H1 (cell line): ENCODE results near the gene OR8H2. TPM values are rescaled to one million over a fixed set of nuclear protein-coding genes. Genes with fewer than 3 reads are reported as not detected.

Experiments used
- CTCF ChIA-PET: fragments of 300-600 bp; sonication (Branson Sonifier 250); formaldehyde crosslinking; loops from one replicate; lab custom pipeline; 2021; ENCODE audit not compliant: partially characterized antibody; lab: Charles Lee
- POLR2A ChIA-PET: fragments of 300-600 bp; sonication (Branson Sonifier 250); formaldehyde crosslinking; loops from one replicate; lab custom pipeline; 2021; ENCODE audit warnings: inconsistent platforms; ENCODE audit not compliant: partially characterized antibody; lab: Charles Lee
- DNase-seq, 2 experiments: peaks; one replicate each; pipeline versions ENCODE4 v3.0.0 to v3.0.0-alpha.2; 2010 to 2022; ENCODE audit warnings: low spot score in 2 of 2, low read depth in 1 of 2, mixed read lengths in 1 of 2
- FAIRE-seq: peaks from 2 replicates; lab custom pipeline; 2011; peaks lifted over from hg19 to GRCh38; lab: Jason Lieb, UNC
- H2AFZ ChIP-seq: 2 replicates; pipeline ENCODE4 v1.8.1; 2012; ENCODE audit warnings: low read length, inconsistent platforms
- H2AK5ac ChIP-seq: 2 replicates; pipeline ENCODE4 v1.6.1; 2013; ENCODE audit warnings: low read depth, low read length
- H2BK120ac ChIP-seq: replicated peaks from 2 replicates; pipeline ENCODE3; 2013; ENCODE audit warnings: low read depth, low read length, inconsistent platforms
- H2BK12ac ChIP-seq: 2 replicates; pipeline ENCODE4 v1.6.1; 2013; ENCODE audit warnings: low read depth, low read length
- H2BK15ac ChIP-seq: 2 replicates; pipeline ENCODE4 v1.6.1; 2013; ENCODE audit warnings: low read length
- H2BK20ac ChIP-seq: 2 replicates; pipeline ENCODE4 v1.6.1; 2013; ENCODE audit warnings: low read length
- H2BK5ac ChIP-seq: 2 replicates; pipeline ENCODE4 v1.6.1; 2013; ENCODE audit warnings: low read depth, low read length
- H3K14ac ChIP-seq: 2 replicates; pipeline ENCODE4 v1.6.1; 2013; ENCODE audit warnings: inconsistent platforms; ENCODE audit not compliant: insufficient read length
- H3K18ac ChIP-seq: 2 replicates; pipeline ENCODE4 v1.6.1; 2013; ENCODE audit warnings: low read length; ENCODE audit errors: extremely low read depth
- H3K23ac ChIP-seq: 2 replicates; pipeline ENCODE4 v1.6.1; 2013; ENCODE audit warnings: inconsistent platforms; ENCODE audit not compliant: insufficient read length
- H3K23me2 ChIP-seq: 2 replicates; pipeline ENCODE4 v1.6.1; 2013; ENCODE audit warnings: low read depth, low read length
- H3K27ac ChIP-seq: 2 replicates; pipeline ENCODE4 v1.6.1; 2011; ENCODE audit warnings: low read depth, low read length, inconsistent platforms
- H3K27me3 ChIP-seq, 4 experiments: replicated peaks in 1 of 4; 1 replicate in 1 of 4; 2 replicates in 3 of 4; pipeline versions ENCODE4 v1.6.1 to v1.8.1; 2011 to 2013; ENCODE audit warnings: low read length in 3 of 4, mild to moderate bottlenecking in 3 of 4, inconsistent platforms in 2 of 4, mixed read lengths in 2 of 4, moderate library complexity in 1 of 4; ENCODE audit not compliant: control insufficient read depth in 3 of 4, insufficient read depth in 3 of 4; ENCODE audit errors: extremely low read depth in 1 of 4
- H3K36me3 ChIP-seq, 4 experiments: 2 replicates each; pipeline versions ENCODE4 v1.6.1 to v1.8.1; 2011 to 2013; ENCODE audit warnings: mild to moderate bottlenecking in 4 of 4, low read length in 3 of 4, moderate library complexity in 2 of 4, control low read depth in 1 of 4, inconsistent platforms in 1 of 4; ENCODE audit not compliant: insufficient read depth in 4 of 4, control insufficient read depth in 2 of 4
- H3K4ac ChIP-seq: replicated peaks from 2 replicates; pipeline ENCODE3; 2013; ENCODE audit warnings: low read length, low read depth, mixed read lengths, inconsistent platforms; ENCODE audit not compliant: insufficient read length
- H3K4me1 ChIP-seq, 4 experiments: replicated peaks in 1 of 4; 1 replicate in 1 of 4; 2 replicates in 3 of 4; pipeline versions ENCODE4 v1.6.1 to v1.8.1; 2011 to 2013; ENCODE audit warnings: low read length in 3 of 4, inconsistent platforms in 2 of 4, mixed read lengths in 1 of 4; ENCODE audit not compliant: insufficient read depth in 4 of 4, control insufficient read depth in 3 of 4
- H3K4me2 ChIP-seq, 2 experiments: 2 replicates each; pipeline versions ENCODE4 v1.6.1 to v1.8.1; 2011 to 2013; ENCODE audit warnings: low read depth in 2 of 2, low read length in 2 of 2, control low read depth in 1 of 2, inconsistent platforms in 1 of 2, mild to moderate bottlenecking in 1 of 2; ENCODE audit not compliant: insufficient read depth in 1 of 2
- H3K4me3 ChIP-seq, 4 experiments: fragments of 200-600, 300-600 bp in 1 of 4; sonication (generic), shearing (Covaris generic), sonication (Bioruptor Twin) in 1 of 4; 2 replicates each; pipeline versions ENCODE4 v1.5.1 to v1.8.1; 2011 to 2016; ENCODE audit warnings: low read length in 4 of 4, low read depth in 3 of 4, control low read depth in 2 of 4, inconsistent platforms in 2 of 4, mild to moderate bottlenecking in 2 of 4, mixed read lengths in 1 of 4, moderate library complexity in 1 of 4; ENCODE audit not compliant: insufficient read depth in 2 of 4; ENCODE audit errors: extremely low read depth in 1 of 4
- H3K56ac ChIP-seq: replicated peaks from 2 replicates; pipeline ENCODE3; 2013; ENCODE audit warnings: low read depth, mild to moderate bottlenecking, mixed read lengths, low read length, inconsistent platforms; ENCODE audit not compliant: insufficient read length
- H3K79me1 ChIP-seq: 2 replicates; pipeline ENCODE4 v1.6.1; 2013; ENCODE audit warnings: low read depth, low read length, control low read depth
- H3K79me2 ChIP-seq, 2 experiments: 2 replicates each; pipeline versions ENCODE4 v1.6.1 to v1.8.1; 2012 to 2013; ENCODE audit warnings: low read length in 2 of 2, mild to moderate bottlenecking in 2 of 2, inconsistent platforms in 1 of 2; ENCODE audit not compliant: insufficient read depth in 2 of 2, control insufficient read depth in 1 of 2
- H3K9ac ChIP-seq, 4 experiments: replicated peaks in 1 of 4; 1 replicate in 1 of 4; 2 replicates in 3 of 4; pipeline versions ENCODE4 v1.6.1 to v1.8.1; 2011 to 2013; ENCODE audit warnings: low read depth in 3 of 4, low read length in 3 of 4, control low read depth in 2 of 4, mild to moderate bottlenecking in 2 of 4, moderate library complexity in 2 of 4, inconsistent platforms in 1 of 4; ENCODE audit errors: extremely low read depth in 1 of 4
- H3K9me3 ChIP-seq, 2 experiments: 2 replicates each; pipeline versions ENCODE4 v1.6.1 to v1.8.1; 2012 to 2013; ENCODE audit warnings: mild to moderate bottlenecking in 2 of 2, moderate library complexity in 2 of 2, control low read depth in 1 of 2, inconsistent platforms in 1 of 2, low read depth in 1 of 2, low read length in 1 of 2, mixed read lengths in 1 of 2; ENCODE audit not compliant: insufficient read depth in 2 of 2
- H4K20me1 ChIP-seq, 2 experiments: replicated peaks in 1 of 2; 2 replicates each; pipeline versions ENCODE3 to v1.8.1; 2011 to 2013; ENCODE audit warnings: inconsistent platforms in 2 of 2, low read length in 2 of 2, mild to moderate bottlenecking in 1 of 2; ENCODE audit not compliant: insufficient read depth in 2 of 2, control insufficient read depth in 1 of 2
- H4K5ac ChIP-seq: 2 replicates; pipeline ENCODE4 v1.6.1; 2013; ENCODE audit warnings: low read length, low read depth, mixed read lengths, inconsistent platforms; ENCODE audit not compliant: insufficient read length
- H4K8ac ChIP-seq: 2 replicates; pipeline ENCODE4 v1.8.0; 2013; ENCODE audit warnings: mild to moderate bottlenecking, moderate library complexity, low read length, inconsistent platforms; ENCODE audit not compliant: insufficient read depth; ENCODE audit errors: extremely low read depth
- H4K91ac ChIP-seq: replicated peaks from 2 replicates; pipeline ENCODE3; 2013; ENCODE audit warnings: low read length, mixed read lengths, inconsistent platforms; ENCODE audit not compliant: insufficient read length
- BACH1 ChIP-seq: IDR thresholded peaks from 2 replicates; pipeline ENCODE4 v1.6.1; 2012; ENCODE audit warnings: low read length, improper control_type of control experiment
- BRCA1 ChIP-seq: IDR thresholded peaks from 2 replicates; pipeline ENCODE4 v1.6.1; 2012; ENCODE audit warnings: low read depth, low read length, improper control_type of control experiment
- CHD1 ChIP-seq: IDR thresholded peaks from 2 replicates; pipeline ENCODE4 v1.6.1; 2012; ENCODE audit warnings: low read depth, low read length, improper control_type of control experiment
- CTBP2 ChIP-seq: IDR thresholded peaks from 2 replicates; pipeline ENCODE4 v1.7.0; 2011; ENCODE audit warnings: borderline replicate concordance, mild to moderate bottlenecking, moderate library complexity, mixed read lengths, low read length; ENCODE audit not compliant: insufficient read depth, insufficient read length
- E2F6 ChIP-seq: IDR thresholded peaks from 2 replicates; pipeline ENCODE4 v1.6.1; 2012; ENCODE audit warnings: inconsistent platforms
- EP300 ChIP-seq, 2 experiments: IDR thresholded peaks; 1 replicate in 1 of 2; 2 replicates in 1 of 2; pipeline ENCODE4 v1.6.1; 2011 to 2012; ENCODE audit warnings: low read depth in 2 of 2, low read length in 2 of 2, mild to moderate bottlenecking in 2 of 2, borderline replicate concordance in 1 of 2, inconsistent platforms in 1 of 2, moderate library complexity in 1 of 2
- MAX ChIP-seq: IDR thresholded peaks from 2 replicates; pipeline ENCODE4 v1.6.1; 2012; ENCODE audit warnings: inconsistent platforms
- POLR2A ChIP-seq, 2 experiments: IDR thresholded peaks; 1 replicate in 1 of 2; 2 replicates in 1 of 2; pipeline ENCODE4 v1.6.1; 2011; ENCODE audit warnings: low read depth in 2 of 2, low read length in 2 of 2, mild to moderate bottlenecking in 2 of 2; ENCODE audit errors: control extremely low read depth in 1 of 2
- POU5F1 ChIP-seq: IDR thresholded peaks from 2 replicates; pipeline ENCODE4 v1.6.1; 2011; ENCODE audit warnings: low read depth, mild to moderate bottlenecking, low read length, moderate library complexity
- RBBP5 ChIP-seq: IDR thresholded peaks from 2 replicates; pipeline ENCODE4 v1.7.1; 2012; ENCODE audit warnings: low read depth, mild to moderate bottlenecking, inconsistent platforms, low read length, moderate library complexity, borderline replicate concordance
- TAF7 ChIP-seq: optimal IDR thresholded peaks from 2 replicates; pipeline ENCODE3; 2011; ENCODE audit warnings: low read depth, mild to moderate bottlenecking, inconsistent platforms, low read length, moderate library complexity, borderline replicate concordance
- USF2 ChIP-seq: IDR thresholded peaks from 2 replicates; pipeline ENCODE4 v1.6.1; 2011; ENCODE audit warnings: low read length, improper control_type of control experiment
- YY1 ChIP-seq: IDR thresholded peaks from 2 replicates; pipeline ENCODE4 v1.6.1; 2011; ENCODE audit warnings: low read depth, mild to moderate bottlenecking, low read length
- WGBS, 2 experiments: shearing (Covaris generic) in 1 of 2; methylation state at CpG; one replicate each; pipeline versions ENCODE4 v1.1.6 to v1.1.7; 2013 to 2015; ENCODE audit warnings: low lambda C conversion rate in 2 of 2, mixed read lengths in 2 of 2, inconsistent platforms in 1 of 2, low coverage in 1 of 2, missing lambda C conversion rate in 1 of 2; ENCODE audit not compliant: insufficient replicate concordance in 2 of 2, insufficient coverage in 1 of 2, insufficient read length in 1 of 2; ENCODE audit errors: extremely low coverage in 1 of 2, missing lambda C conversion rate in 1 of 2; 5-methylcytosine and 5-hydroxymethylcytosine counted together
- polyA plus RNA-seq, 7 experiments: library from polyadenylated mRNA; depleted of rRNA in 3 of 7; stranded (reverse) in 5 of 7; unstranded in 2 of 7; fragments of >200 nt in 5 of 7; fragments of 200-250 nt in 2 of 7; gene quantifications; 1 replicate in 5 of 7; 2 replicates in 1 of 7; 4 replicates in 1 of 7; pipeline versions ENCODE4 v1.2.1 to v1.2.3, GENCODE V29; 2011 to 2013; ENCODE audit warnings: missing spikeins in 2 of 7, mixed read lengths in 2 of 7
- total RNA-seq: library from RNA; stranded (reverse); fragmentation: NEBNext Ultra II Directional; extraction: Animal tissue kit (Norgen Biotek cat#: 25700); gene quantifications from 2 replicates; pipeline ENCODE4 v1.2.1, GENCODE V29; 2021

OR8H2 gene
- total and polyA plus RNA-seq, 2 of the 8 experiments (the other 6 are each of a cell fraction or from before 2014, with no cell fraction given) = not detected

GRCh38 chr11:56151376-56151775 lies 47.9 kb downstream of the OR8H2 start:
- Histone ChIP-seq H2BK12ac (no peak overlapping the region), H2AK5ac (no peak overlapping the region), H3K9me3 (peaks cover 0 to 7% of the 10 kb centered on the region in 2 experiments; a peak in 2 of 4 replicates), H3K4me2 (no peak overlapping the region), H3K27me3 (no peaks in the 10 kb centered on the region), H3K18ac (no peak overlapping the region), H3K79me2 (no peaks in the 10 kb centered on the region), H2BK15ac (no peak overlapping the region), H3K27ac (no peak overlapping the region), H3K23me2 (no peaks in the 10 kb centered on the region), H3K23ac (no peak overlapping the region), H3K4me3 (no peak overlapping the region), H3K36me3 (no peaks in the 10 kb centered on the region; a peak in 1 of 8 replicates), H3K14ac (no peak overlapping the region), H3K4ac (no peak overlapping the region), H3K4me1 (no peaks in the 10 kb centered on the region), H2BK120ac (no peak overlapping the region), H4K8ac (no peak overlapping the region), H4K5ac (no peak overlapping the region), H3K79me1 (no peaks in the 10 kb centered on the region), H2AFZ (no peak overlapping the region), H2BK20ac (no peak overlapping the region), H4K20me1 (no peaks in the 10 kb centered on the region), H3K56ac (no peak overlapping the region), H2BK5ac (no peak overlapping the region), H3K9ac (no peak overlapping the region), H4K91ac (no peak overlapping the region)
- POLR2A ChIA-PET = no interaction called here
- FAIRE-seq (no peak), DNase-seq (no peak)
- 100% methylated on average over 1 of the region's 1 CpG; no CpG with 5 or more reads in 1 of the 2 experiments for WGBS, 2 experiments
- CTCF ChIA-PET = no interaction called here
- TF ChIP-seq POLR2A (IDR thresholded peaks at IDR 0.05; ENCODE audit: control extremely low read depth in 1 of 2, low read depth in 2 of 2, low read length in 2 of 2) (no peak), TAF7 (no peak), CTBP2 (no peak), RBBP5 (no peak), USF2 (no peak), CHD1 (no peak), BACH1 (no peak), POU5F1 (no peak), E2F6 (no peak), MAX (no peak), BRCA1 (no peak), EP300 (IDR thresholded peaks at IDR 0.05; ENCODE audit: borderline replicate concordance in 1 of 2, low read depth in 2 of 2, low read length in 2 of 2) (no peak), YY1 (no peak)
